ENCODE measurements around the gene MMRN2. TPM values are rescaled to one million over a fixed set of nuclear protein-coding genes. Genes with fewer than 3 reads are reported as not detected.

Gene MMRN2
- total and polyA plus RNA-seq, 4 donors, result 10.2 to 55.3 (median 29.0) TPM

- Histone ChIP-seq H3K9ac (ENCODE audit: insufficient read depth in 1 of 2, low read length in 2 of 2) (no peak overlapping the region), H3K4me3 (no peak overlapping the region), H3K4me1 (ENCODE audit: control insufficient read depth in 5 of 5, insufficient read depth in 5 of 5, low read length in 5 of 5) (peaks cover 0 to 15% (median 2%) of the 10 kb centered on the region in 5 donors), H3K9me3 (ENCODE audit: control insufficient read depth in 4 of 4, insufficient read depth in 3 of 4, low read length in 3 of 4) (no peaks in the 10 kb centered on the region), H3K27me3 (ENCODE audit: control insufficient read depth in 3 of 3, insufficient read depth in 3 of 3, low read length in 2 of 3) (no peaks in the 10 kb centered on the region), H3K27ac (ENCODE audit: low read depth in 1 of 2, low read length in 1 of 2) (no peak overlapping the region), H3K36me3 (ENCODE audit: control insufficient read depth in 4 of 4, insufficient read depth in 4 of 4, low read length in 4 of 4) (peaks cover 3 to 18% (median 7%) of the 10 kb centered on the region in 4 donors)
- TF ChIP-seq CTCF (IDR thresholded peaks at IDR 0.05; ENCODE audit: control extremely low read depth, extremely low read depth), result no peak
- no peak for ATAC-seq (ENCODE audit: insufficient read depth, low FRiP score)
- WGBS, 2 donors, result 88 to 92% methylated on average over 15 of the region's 15 CpGs
- DNase-seq, result no peak
Observed at GRCh38 chr10:86929468-86930380, 27.7 kb downstream of the MMRN2 start.

GRCh38 chr10:86922553-86922961, 34.9 kb downstream of the MMRN2 start:
- H3K4me3 ChIP-seq, result no peak overlapping the region
- no peak for DNase-seq
- H3K9me3 ChIP-seq (ENCODE audit: control insufficient read depth in 4 of 4, insufficient read depth in 3 of 4, low read length in 3 of 4), result no peaks in the 10 kb centered on the region
- no peaks in the 10 kb centered on the region for H3K27me3 ChIP-seq (ENCODE audit: control insufficient read depth in 3 of 3, insufficient read depth in 3 of 3, low read length in 2 of 3)
- H3K36me3 ChIP-seq (ENCODE audit: control insufficient read depth in 4 of 4, insufficient read depth in 4 of 4, low read length in 4 of 4), result peaks cover 5 to 34% (median 16%) of the 10 kb centered on the region in 4 donors
- ATAC-seq (ENCODE audit: insufficient read depth, low FRiP score), result peak; percentile 27
- H3K27ac ChIP-seq (ENCODE audit: low read depth in 1 of 2, low read length in 1 of 2), result peak overlapping the region in 1 of 2 donors; percentile 39
- H3K9ac ChIP-seq (ENCODE audit: insufficient read depth in 1 of 2, low read length in 2 of 2), result no peak overlapping the region
- no peak for TF ChIP-seq CTCF (IDR thresholded peaks at IDR 0.05; ENCODE audit: control extremely low read depth, extremely low read depth)
- peaks cover 0 to 10% (median 0%) of the 10 kb centered on the region in 5 donors for H3K4me1 ChIP-seq (ENCODE audit: control insufficient read depth in 5 of 5, insufficient read depth in 5 of 5, low read length in 5 of 5)
- 74 to 82% methylated on average over 9 of the region's 9 CpGs for WGBS, 2 donors

GRCh38 chr10:86918022-86918471, 39.4 kb downstream of the MMRN2 start:
- DNase-seq (no peak), ATAC-seq (ENCODE audit: insufficient read depth, low FRiP score) (no peak)
- Histone ChIP-seq H3K9me3 (ENCODE audit: control insufficient read depth in 4 of 4, insufficient read depth in 3 of 4, low read length in 3 of 4) (no peaks in the 10 kb centered on the region), H3K9ac (ENCODE audit: insufficient read depth in 1 of 2, low read length in 2 of 2) (no peak overlapping the region), H3K4me1 (ENCODE audit: control insufficient read depth in 5 of 5, insufficient read depth in 5 of 5, low read length in 5 of 5) (no peaks in the 10 kb centered on the region), H3K36me3 (ENCODE audit: control insufficient read depth in 4 of 4, insufficient read depth in 4 of 4, low read length in 4 of 4) (peaks cover 6 to 47% (median 29%) of the 10 kb centered on the region in 4 donors), H3K27me3 (ENCODE audit: control insufficient read depth in 3 of 3, insufficient read depth in 3 of 3, low read length in 2 of 3) (no peaks in the 10 kb centered on the region), H3K27ac (ENCODE audit: low read depth in 1 of 2, low read length in 1 of 2) (no peak overlapping the region), H3K4me3 (no peak overlapping the region)
- 79 to 85% methylated on average over 5 of the region's 5 CpGs for whole genome bisulfite sequencing, 2 donors
- TF ChIP-seq CTCF (IDR thresholded peaks at IDR 0.05; ENCODE audit: control extremely low read depth, extremely low read depth), result no peak

Data from lung (tissue), 12 donors.